ENCODE measurements around the gene EHD4. TPM values are rescaled to one million over a fixed set of nuclear protein-coding genes. Genes with fewer than 3 reads are reported as not detected.

EHD4 gene
- polyA plus RNA-seq, 3 donors: 12.8 to 16.0 (median 14.2) TPM

DNA sequence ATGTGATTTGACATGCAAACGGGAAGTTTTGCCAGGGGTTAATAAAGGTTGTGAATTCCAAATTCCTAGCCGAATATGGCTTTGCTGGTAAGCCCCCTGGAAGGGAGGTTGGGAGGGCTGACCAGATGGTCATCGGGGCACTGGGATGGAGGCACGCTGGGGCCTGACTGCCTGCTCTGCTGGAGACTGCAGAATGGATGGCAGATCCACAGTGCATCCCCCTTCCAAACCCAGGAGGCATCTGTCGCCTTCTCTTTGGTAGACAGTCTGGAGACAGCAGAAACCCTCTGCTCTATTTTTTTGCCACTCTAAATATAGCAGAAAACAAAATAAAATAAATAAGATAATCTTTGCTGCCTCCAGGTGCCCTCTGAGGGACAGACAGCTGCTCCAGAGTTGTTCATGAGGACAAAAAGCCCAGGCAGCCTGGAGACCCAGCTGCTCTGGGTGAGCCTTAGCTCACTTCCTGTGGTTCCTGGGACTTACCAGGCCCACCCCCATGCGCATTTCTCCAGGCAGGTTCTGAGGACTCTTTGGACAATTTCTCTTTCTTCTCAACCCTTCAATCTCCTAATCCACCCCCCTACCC lies 72.4 kb downstream of the EHD4 start:
- DNase-seq: no peak
- Histone ChIP-seq H3K36me3 (replicated peaks in 1 of 2; ENCODE audit: control insufficient read depth in 1 of 2, insufficient read depth in 2 of 2, low read length in 2 of 2) (peaks cover 56 to 80% of the 10 kb centered on the region in 2 donors), H4K20me1 (ENCODE audit: insufficient read depth, low read length) (peaks cover 13% of the 10 kb centered on the region), H3K4me2 (replicated peaks; ENCODE audit: extremely low read depth, low read length, poor library complexity, severe bottlenecking) (no peak overlapping the region), H3K9me3 (replicated peaks in 1 of 2; ENCODE audit: control insufficient read depth in 1 of 2, insufficient read depth in 1 of 2, low read length in 2 of 2) (no peaks in the 10 kb centered on the region), H3K4me3 (replicated peaks in 1 of 3; ENCODE audit: low read depth in 2 of 3, low read length in 3 of 3) (no peak overlapping the region), H2AFZ (ENCODE audit: insufficient read depth, low read depth, low read length, poor library complexity, severe bottlenecking) (no peak overlapping the region), H3K9ac (ENCODE audit: insufficient read depth, low read length, poor library complexity, severe bottlenecking) (no peak overlapping the region), H3K27ac (ENCODE audit: low read depth in 1 of 2, low read length in 2 of 2) (no peak overlapping the region), H3K4me1 (ENCODE audit: control insufficient read depth in 1 of 2, insufficient read depth in 2 of 2, low read length in 2 of 2) (peaks cover 4 to 6% of the 10 kb centered on the region in 2 donors), H3K79me2 (ENCODE audit: insufficient read depth, low read length) (peaks cover 10% of the 10 kb centered on the region), H3K27me3 (ENCODE audit: control insufficient read depth in 2 of 2, insufficient read depth in 2 of 2, low read length in 2 of 2) (no peaks in the 10 kb centered on the region)
- Mint-ChIP-seq H3K27me3 (ENCODE audit: low read depth in 3 of 3) (peaks cover 0 to under 1% (median 0%) of the 10 kb centered on the region in 3 donors), H3K9me3 (peaks cover 0 to 3% (median 0%) of the 10 kb centered on the region in 7 donors), H3K36me3 (peaks cover 66 to 77% of the 10 kb centered on the region in 2 donors), H3K4me3 (no peak overlapping the region), H3K27ac (peak overlapping the region in 1 of 7 donors; percentile 78), H3K4me1 (peaks cover 14% of the 10 kb centered on the region)
- WGBS (ENCODE audit: insufficient coverage): 96% methylated on average over 4 of the region's 6 CpGs
- intact Hi-C loops (cut with micrococcal nuclease): loop anchor here in 1 of 2 donors (5.0 to 10.0 kb wide), 2 partner anchors 75 to 128 kb away; partner anchors contain the start of genes JMJD7 and MAPKBP1
- TF ChIP-seq, protein P1, sequence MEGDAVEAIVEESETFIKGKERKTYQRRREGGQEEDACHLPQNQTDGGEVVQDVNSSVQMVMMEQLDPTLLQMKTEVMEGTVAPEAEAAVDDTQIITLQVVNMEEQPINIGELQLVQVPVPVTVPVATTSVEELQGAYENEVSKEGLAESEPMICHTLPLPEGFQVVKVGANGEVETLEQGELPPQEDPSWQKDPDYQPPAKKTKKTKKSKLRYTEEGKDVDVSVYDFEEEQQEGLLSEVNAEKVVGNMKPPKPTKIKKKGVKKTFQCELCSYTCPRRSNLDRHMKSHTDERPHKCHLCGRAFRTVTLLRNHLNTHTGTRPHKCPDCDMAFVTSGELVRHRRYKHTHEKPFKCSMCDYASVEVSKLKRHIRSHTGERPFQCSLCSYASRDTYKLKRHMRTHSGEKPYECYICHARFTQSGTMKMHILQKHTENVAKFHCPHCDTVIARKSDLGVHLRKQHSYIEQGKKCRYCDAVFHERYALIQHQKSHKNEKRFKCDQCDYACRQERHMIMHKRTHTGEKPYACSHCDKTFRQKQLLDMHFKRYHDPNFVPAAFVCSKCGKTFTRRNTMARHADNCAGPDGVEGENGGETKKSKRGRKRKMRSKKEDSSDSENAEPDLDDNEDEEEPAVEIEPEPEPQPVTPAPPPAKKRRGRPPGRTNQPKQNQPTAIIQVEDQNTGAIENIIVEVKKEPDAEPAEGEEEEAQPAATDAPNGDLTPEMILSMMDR (IDR thresholded peaks at IDR 0.05): no peak

DNA sequence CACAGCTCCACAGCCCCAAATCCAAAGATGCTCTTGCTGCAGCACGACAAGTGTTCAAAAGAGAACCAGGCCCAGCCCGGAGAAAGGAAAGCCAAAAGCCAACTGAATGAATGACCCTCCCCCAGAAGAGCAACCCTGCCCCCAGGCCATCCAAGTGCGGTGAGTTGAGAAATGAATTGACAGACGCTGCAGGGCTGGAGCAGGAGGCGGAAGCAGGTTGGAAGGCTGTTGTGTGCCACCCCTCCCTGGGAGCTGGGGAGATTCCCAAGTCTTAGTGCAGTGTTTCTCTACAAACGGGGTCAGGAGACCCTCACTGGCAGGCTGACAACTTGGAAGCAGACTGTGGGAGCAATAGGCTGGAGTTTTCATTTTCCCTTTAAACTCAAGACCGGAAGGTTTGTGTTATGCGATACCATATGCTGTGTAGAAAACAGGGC lies 75.0 kb downstream of the EHD4 start:
- Histone ChIP-seq H3K79me2 (ENCODE audit: insufficient read depth, low read length) (no peaks in the 10 kb centered on the region), H3K9ac (ENCODE audit: insufficient read depth, low read length, poor library complexity, severe bottlenecking) (no peak overlapping the region), H2AFZ (ENCODE audit: insufficient read depth, low read depth, low read length, poor library complexity, severe bottlenecking) (no peak overlapping the region), H3K36me3 (replicated peaks in 1 of 2; ENCODE audit: control insufficient read depth in 1 of 2, insufficient read depth in 2 of 2, low read length in 2 of 2) (peaks cover 46 to 57% of the 10 kb centered on the region in 2 donors), H3K4me1 (ENCODE audit: control insufficient read depth in 1 of 2, insufficient read depth in 2 of 2, low read length in 2 of 2) (peaks cover 22 to 24% of the 10 kb centered on the region in 2 donors), H4K20me1 (ENCODE audit: insufficient read depth, low read length) (no peaks in the 10 kb centered on the region), H3K27ac (ENCODE audit: low read depth in 1 of 2, low read length in 2 of 2) (peak overlapping the region in 1 of 2 donors; percentile 68), H3K27me3 (ENCODE audit: control insufficient read depth in 2 of 2, insufficient read depth in 2 of 2, low read length in 2 of 2) (no peaks in the 10 kb centered on the region), H3K4me3 (replicated peaks in 1 of 3; ENCODE audit: low read depth in 2 of 3, low read length in 3 of 3) (no peak overlapping the region), H3K9me3 (replicated peaks in 1 of 2; ENCODE audit: control insufficient read depth in 1 of 2, insufficient read depth in 1 of 2, low read length in 2 of 2) (no peaks in the 10 kb centered on the region), H3K4me2 (replicated peaks; ENCODE audit: extremely low read depth, low read length, poor library complexity, severe bottlenecking) (no peak overlapping the region)
- WGBS (ENCODE audit: insufficient coverage): 96% methylated on average over 4 of the region's 8 CpGs
- Mint-ChIP-seq H3K4me1 (peaks cover 26% of the 10 kb centered on the region), H3K27ac (peak overlapping the region; percentile 2 to 86 (median 81)), H3K9me3 (peaks cover 0 to 3% (median 0%) of the 10 kb centered on the region in 7 donors), H3K36me3 (peaks cover 53 to 54% of the 10 kb centered on the region in 2 donors), H3K27me3 (ENCODE audit: low read depth in 3 of 3) (peaks cover 0 to 2% (median under 1%) of the 10 kb centered on the region in 3 donors), H3K4me3 (no peak overlapping the region)
- TF ChIP-seq, protein P1 (IDR thresholded peaks at IDR 0.05): no peak
- no peak for DNase-seq
- intact Hi-C loops (cut with micrococcal nuclease): no loop called here

Data from CD14-positive monocyte (primary cell).